Measurements from ENCODE around the gene CHST11. TPM values are rescaled to one million over a fixed set of nuclear protein-coding genes. Genes with fewer than 3 reads are reported as not detected.

Gene CHST11
- polyA plus RNA-seq, 1 donor (not counting 4 experiments of a cell fraction or from before 2014, with no cell fraction given) = 11.9 TPM

GRCh38 chr12:104738331-104738730 lies 281.6 kb downstream of the CHST11 start:
- Histone ChIP-seq H3K9me1 (ENCODE audit: control insufficient read depth, extremely low read depth, insufficient read depth, low read length) (no peaks in the 10 kb centered on the region), H3K36me3 (ENCODE audit: control insufficient read depth in 2 of 2, extremely low read depth in 1 of 2, insufficient read depth in 2 of 2, low read length in 2 of 2) (no peaks in the 10 kb centered on the region), H3K9me3 (ENCODE audit: control insufficient read depth, low read depth, low read length) (no peaks in the 10 kb centered on the region), H3K9ac (ENCODE audit: control insufficient read depth, extremely low read depth, insufficient read depth, low read length) (peak overlapping the region; percentile 10), H3K79me2 (ENCODE audit: control insufficient read depth, insufficient read depth, low read length) (no peaks in the 10 kb centered on the region), H2AFZ (ENCODE audit: control insufficient read depth, low read length) (no peak overlapping the region), H3K4me3 (ENCODE audit: control insufficient read depth in 2 of 3, extremely low read depth in 1 of 3, insufficient read depth in 2 of 3, low read depth in 1 of 3, low read length in 3 of 3) (no peak overlapping the region), H3K27me3 (ENCODE audit: control insufficient read depth, extremely low read depth, insufficient read depth, low read length) (no peaks in the 10 kb centered on the region), H3K27ac (ENCODE audit: control insufficient read depth, insufficient read depth, low read length) (no peak overlapping the region), H3K4me1 (ENCODE audit: control insufficient read depth, extremely low read depth, insufficient read depth, low read length) (peaks cover 15% of the 10 kb centered on the region), H3K4me2 (ENCODE audit: control insufficient read depth, extremely low read depth, insufficient read depth, low read depth, low read length) (peak overlapping the region; percentile 59), H4K20me1 (ENCODE audit: control insufficient read depth, extremely low read depth, insufficient read depth, low read length) (no peaks in the 10 kb centered on the region)
- DNase-seq (ENCODE audit: low read depth, low spot score) (no peak), FAIRE-seq (peak; percentile 23)
- dilution Hi-C loops (cut with MboI; ENCODE audit: extremely low pct_ligation_motif_present, low sequenced_read_pairs) = no loop called here
- TF ChIP-seq CTCF (optimal IDR thresholded peaks at IDR 0.05 in 1 of 3, IDR thresholded peaks at IDR 0.05 in 1 of 3, conservative IDR thresholded peaks at IDR 0.05 in 1 of 3; ENCODE audit: extremely low read depth in 1 of 3, insufficient read depth in 2 of 3, low read length in 3 of 3) (no peak), EZH2 (IDR thresholded peaks at IDR 0.05; ENCODE audit: low read length) (no peak)

- dilution Hi-C loops (cut with MboI; ENCODE audit: extremely low pct_ligation_motif_present, low sequenced_read_pairs) = no loop called here
- no peak for DNase-seq (ENCODE audit: low read depth, low spot score)
These were observed 282.3 kb downstream of the CHST11 start for GRCh38 chr12:104738776-104739642.

More at GRCh38 chr12:104738776-104739642, 282.3 kb downstream of the CHST11 start:
- no peaks in the 10 kb centered on the region for H3K36me3 ChIP-seq (ENCODE audit: control insufficient read depth in 2 of 2, extremely low read depth in 1 of 2, insufficient read depth in 2 of 2, low read length in 2 of 2)
- H3K4me3 ChIP-seq (ENCODE audit: control insufficient read depth in 2 of 3, extremely low read depth in 1 of 3, insufficient read depth in 2 of 3, low read depth in 1 of 3, low read length in 3 of 3) = no peak overlapping the region
- no peaks in the 10 kb centered on the region for H4K20me1 ChIP-seq (ENCODE audit: control insufficient read depth, extremely low read depth, insufficient read depth, low read length)
- peak overlapping the region; percentile 10 for H3K9ac ChIP-seq (ENCODE audit: control insufficient read depth, extremely low read depth, insufficient read depth, low read length)
- no peak for FAIRE-seq
- peak in 1 of 3 experiments; percentile 23 for TF ChIP-seq CTCF (optimal IDR thresholded peaks at IDR 0.05 in 1 of 3, IDR thresholded peaks at IDR 0.05 in 1 of 3, conservative IDR thresholded peaks at IDR 0.05 in 1 of 3; ENCODE audit: extremely low read depth in 1 of 3, insufficient read depth in 2 of 3, low read length in 3 of 3)
- TF ChIP-seq EZH2 (IDR thresholded peaks at IDR 0.05; ENCODE audit: low read length) = no peak
- H3K4me1 ChIP-seq (ENCODE audit: control insufficient read depth, extremely low read depth, insufficient read depth, low read length) = peaks cover 15% of the 10 kb centered on the region
- no peaks in the 10 kb centered on the region for H3K79me2 ChIP-seq (ENCODE audit: control insufficient read depth, insufficient read depth, low read length)
- H2AFZ ChIP-seq (ENCODE audit: control insufficient read depth, low read length) = no peak overlapping the region
- H3K27me3 ChIP-seq (ENCODE audit: control insufficient read depth, extremely low read depth, insufficient read depth, low read length) = no peaks in the 10 kb centered on the region
- H3K9me3 ChIP-seq (ENCODE audit: control insufficient read depth, low read depth, low read length) = no peaks in the 10 kb centered on the region
- no peak overlapping the region for H3K27ac ChIP-seq (ENCODE audit: control insufficient read depth, insufficient read depth, low read length)
- H3K4me2 ChIP-seq (ENCODE audit: control insufficient read depth, extremely low read depth, insufficient read depth, low read depth, low read length) = peak overlapping the region; percentile 59
- H3K9me1 ChIP-seq (ENCODE audit: control insufficient read depth, extremely low read depth, insufficient read depth, low read length) = no peaks in the 10 kb centered on the region
